NCI-H1417 (cell line): ENCODE results near the gene SLC25A11.

Experiments
- DNase-seq, 3 experiments: peaks; one replicate each; lab custom pipeline; 2025; lab: John Stamatoyannopoulos, UW

The SLC25A11 gene

GRCh38 chr17:4895121-4895520 is 44.7 kb downstream of the SLC25A11 start:
- DNase-seq = no peak

- DNase-seq = no peak
These were observed 45.9 kb downstream of the SLC25A11 start for GRCh38 chr17:4893721-4894560.

GRCh38 chr17:4893272-4893671 is 46.6 kb downstream of the SLC25A11 start:
- DNase-seq = no peak

GRCh38 chr17:4892499-4893221 is 47.2 kb downstream of the SLC25A11 start:
- no peak for DNase-seq

- no peak for DNase-seq
These were observed 48.1 kb downstream of the SLC25A11 start for GRCh38 chr17:4891411-4892410.

- no peak for DNase-seq
These were observed 52.3 kb downstream of the SLC25A11 start for GRCh38 chr17:4887581-4887980.
